Caco-2 (cell line): ENCODE results near the gene UBXN6. TPM values are rescaled to one million over a fixed set of nuclear protein-coding genes. Genes with fewer than 3 reads are reported as not detected.
A peak's percentile ranks its signal among the peaks of the same experiment; 100 is the strongest.

Experiments used
- BruUV-seq: library from RNA; stranded (reverse); fragments of 400-500 nt; replicated peaks from 2 replicates; lab custom pipeline; 2021; lab: Mats Ljungman, UMichigan
- CTCF ChIA-PET: fragments of 300-600 bp; sonication (Branson Sonifier 250); formaldehyde crosslinking; loops from one replicate; lab custom pipeline; 2022; ENCODE audit warnings: antibody characterized with exemption; lab: Charles Lee
- POLR2A ChIA-PET: fragments of 300-600 bp; sonication (Branson Sonifier 250); formaldehyde crosslinking; loops from one replicate; lab custom pipeline; 2022; ENCODE audit warnings: antibody characterized with exemption; lab: Charles Lee
- DNase-seq, 2 experiments: peaks; one replicate each; pipeline versions ENCODE4 v3.0.0 to v3.0.0-alpha.2; 2020 to 2022
- H3K27me3 ChIP-seq: replicated peaks from 2 replicates; pipeline ENCODE4 v1.6.0; 2011; ENCODE audit warnings: low read length; ENCODE audit not compliant: control insufficient read depth, insufficient read depth
- H3K36me3 ChIP-seq: 2 replicates; pipeline ENCODE4 v1.5.1; 2011; ENCODE audit warnings: low read length; ENCODE audit not compliant: control insufficient read depth, insufficient read depth
- H3K4me1 ChIP-seq: fragments of 250-450 bp; sonication (Bioruptor Pico); 2 replicates; pipeline ENCODE4 v1.5.1; 2020; ENCODE audit warnings: mild to moderate bottlenecking
- H3K4me3 ChIP-seq: 2 replicates; pipeline ENCODE4 v1.5.1; 2011; ENCODE audit warnings: low read depth, mild to moderate bottlenecking, control low read depth, low read length
- H3K9me3 ChIP-seq: fragments of 250-450 bp; sonication (Bioruptor Pico); 2 replicates; pipeline ENCODE4 v1.5.1; 2020; ENCODE audit warnings: mild to moderate bottlenecking, moderate library complexity
- H3K27ac Mint-ChIP-seq: one replicate; pipeline ENCODE4 v1.8.0; 2022; ENCODE audit warnings: mixed read lengths; ENCODE audit not compliant: unreplicated experiment
- H3K27me3 Mint-ChIP-seq: one replicate; pipeline ENCODE4 v1.8.0; 2022; ENCODE audit warnings: mixed read lengths; ENCODE audit not compliant: insufficient read depth, unreplicated experiment
- H3K36me3 Mint-ChIP-seq: one replicate; pipeline ENCODE4 v1.8.0; 2022; ENCODE audit warnings: mild to moderate bottlenecking, mixed read lengths; ENCODE audit not compliant: insufficient read depth, unreplicated experiment
- H3K4me1 Mint-ChIP-seq: one replicate; pipeline ENCODE4 v1.8.0; 2022; ENCODE audit warnings: low read depth, mixed read lengths; ENCODE audit not compliant: unreplicated experiment
- H3K4me3 Mint-ChIP-seq: one replicate; pipeline ENCODE4 v1.8.0; 2022; ENCODE audit warnings: mild to moderate bottlenecking, moderate library complexity, mixed read lengths; ENCODE audit not compliant: unreplicated experiment
- H3K9me3 Mint-ChIP-seq: one replicate; pipeline ENCODE4 v1.8.0; 2022; ENCODE audit warnings: mixed read lengths; ENCODE audit not compliant: unreplicated experiment
- intact Hi-C: fragments of 100-400 bp; cut with micrococcal nuclease; formaldehyde crosslinking; loops from one replicate; pipeline ENCODE4 v1.10.0; 2022; ENCODE audit not compliant: unreplicated experiment
- total RNA-seq: library from RNA; stranded (reverse); gene quantifications from 2 replicates; pipeline ENCODE4 v1.2.3, GENCODE V29; 2022
- TF ChIP-seq, protein P1 (sequence below), 2 experiments: fragments of 200-600 bp in 1 of 2; IDR thresholded peaks; 1 replicate in 1 of 2; 2 replicates in 1 of 2; pipeline versions ENCODE4 v1.5.1 to v1.8.0; 2011 to 2022; ENCODE audit warnings: antibody characterized with exemption in 1 of 2, control low read depth in 1 of 2, inconsistent platforms in 1 of 2, low read depth in 1 of 2, low read length in 1 of 2, mild to moderate bottlenecking in 1 of 2, moderate library complexity in 1 of 2; ENCODE audit not compliant: insufficient read depth in 1 of 2, severe bottlenecking in 1 of 2, unreplicated experiment in 1 of 2

UBXN6 gene
- total RNA-seq, 1 experiment from 2014 or later: 42.9 TPM

DNA sequence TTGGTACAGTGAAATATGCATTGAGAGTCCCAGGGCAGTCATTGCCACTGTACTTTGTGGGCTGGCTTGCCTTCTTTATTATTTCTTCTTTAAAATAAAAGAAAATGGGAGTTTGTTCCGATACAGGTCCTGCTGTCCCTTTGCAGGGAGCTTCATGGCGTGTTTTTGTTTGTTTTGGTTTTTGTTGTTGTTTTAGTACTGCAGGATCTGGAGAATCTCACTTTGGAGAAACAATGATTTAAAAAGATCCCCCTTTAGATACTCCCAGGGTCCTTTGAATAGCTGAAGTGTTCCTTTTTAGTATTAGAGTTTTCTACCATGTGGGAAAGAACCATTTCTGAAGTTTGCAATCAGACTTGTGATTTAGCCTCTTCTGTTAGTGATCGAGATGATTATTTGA lies 44.0 kb downstream of the UBXN6 start:
- POLR2A ChIA-PET: interaction anchor here (1.7 kb wide), 1 partner anchor 58 kb away, joined by 4 read pairs; the partner anchor contains the start of gene HDGFL2
- CTCF ChIA-PET: no interaction called here
- Mint-ChIP-seq H3K9me3 (no peaks in the 10 kb centered on the region), H3K4me3 (no peak overlapping the region), H3K36me3 (peaks cover 89% of the 10 kb centered on the region), H3K4me1 (peaks cover 15% of the 10 kb centered on the region), H3K27me3 (no peaks in the 10 kb centered on the region), H3K27ac (no peak overlapping the region)
- DNase-seq: no peak
- no peaks in the 10 kb centered on the region for H3K27me3 ChIP-seq
- peaks cover 23% of the 10 kb centered on the region for H3K4me1 ChIP-seq
- H3K4me3 ChIP-seq: no peak overlapping the region
- intact Hi-C loops: no loop called here
- no peaks in the 10 kb centered on the region; the same call in 1 of the 2 replicates for H3K36me3 ChIP-seq
- TF ChIP-seq, protein P1, sequence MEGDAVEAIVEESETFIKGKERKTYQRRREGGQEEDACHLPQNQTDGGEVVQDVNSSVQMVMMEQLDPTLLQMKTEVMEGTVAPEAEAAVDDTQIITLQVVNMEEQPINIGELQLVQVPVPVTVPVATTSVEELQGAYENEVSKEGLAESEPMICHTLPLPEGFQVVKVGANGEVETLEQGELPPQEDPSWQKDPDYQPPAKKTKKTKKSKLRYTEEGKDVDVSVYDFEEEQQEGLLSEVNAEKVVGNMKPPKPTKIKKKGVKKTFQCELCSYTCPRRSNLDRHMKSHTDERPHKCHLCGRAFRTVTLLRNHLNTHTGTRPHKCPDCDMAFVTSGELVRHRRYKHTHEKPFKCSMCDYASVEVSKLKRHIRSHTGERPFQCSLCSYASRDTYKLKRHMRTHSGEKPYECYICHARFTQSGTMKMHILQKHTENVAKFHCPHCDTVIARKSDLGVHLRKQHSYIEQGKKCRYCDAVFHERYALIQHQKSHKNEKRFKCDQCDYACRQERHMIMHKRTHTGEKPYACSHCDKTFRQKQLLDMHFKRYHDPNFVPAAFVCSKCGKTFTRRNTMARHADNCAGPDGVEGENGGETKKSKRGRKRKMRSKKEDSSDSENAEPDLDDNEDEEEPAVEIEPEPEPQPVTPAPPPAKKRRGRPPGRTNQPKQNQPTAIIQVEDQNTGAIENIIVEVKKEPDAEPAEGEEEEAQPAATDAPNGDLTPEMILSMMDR (IDR thresholded peaks at IDR 0.05; ENCODE audit: insufficient read depth in 1 of 2, low read depth in 1 of 2, low read length in 1 of 2, severe bottlenecking in 1 of 2, unreplicated experiment in 1 of 2): no peak
- no TSS peak for BruUV-seq
- no peaks in the 10 kb centered on the region for H3K9me3 ChIP-seq

DNA sequence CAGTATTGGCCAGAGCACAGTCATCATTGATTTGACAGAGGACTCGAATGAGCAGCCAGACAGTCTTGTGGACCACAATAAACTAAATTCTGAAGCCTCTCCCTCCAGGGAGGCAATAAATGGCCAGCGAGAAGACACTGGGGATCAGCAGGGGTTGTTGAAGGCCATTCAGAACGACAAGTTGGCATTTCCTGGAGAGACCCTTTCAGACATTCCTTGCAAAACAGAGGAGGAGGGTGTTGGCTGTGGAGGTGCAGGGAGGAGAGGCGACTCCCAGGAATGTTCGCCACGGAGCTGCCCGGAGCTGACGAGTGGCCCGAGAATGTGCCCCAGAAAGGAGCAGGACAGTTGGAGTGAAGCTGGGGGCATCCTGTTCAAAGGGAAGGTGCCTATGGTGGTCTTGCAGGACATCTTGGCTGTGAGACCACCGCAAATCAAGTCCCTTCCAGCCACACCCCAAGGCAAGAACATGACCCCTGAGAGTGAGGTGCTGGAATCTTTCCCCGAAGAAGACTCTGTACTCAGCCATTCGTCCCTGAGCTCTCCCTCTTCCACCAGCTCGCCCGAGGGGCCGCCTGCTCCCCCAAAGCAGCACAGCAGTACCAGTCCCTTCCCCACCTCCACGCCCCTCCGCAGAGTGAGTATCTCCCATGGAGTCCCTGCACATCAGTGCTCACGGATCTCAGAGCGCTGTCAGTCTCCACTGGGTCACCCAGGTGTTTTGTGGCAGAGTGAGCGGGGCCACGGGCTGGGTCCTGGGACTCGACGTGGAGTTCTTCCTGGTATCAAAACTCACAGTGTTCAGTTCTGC lies 48.3 kb downstream of the UBXN6 start:
- no peaks in the 10 kb centered on the region for H3K4me1 Mint-ChIP-seq

DNA sequence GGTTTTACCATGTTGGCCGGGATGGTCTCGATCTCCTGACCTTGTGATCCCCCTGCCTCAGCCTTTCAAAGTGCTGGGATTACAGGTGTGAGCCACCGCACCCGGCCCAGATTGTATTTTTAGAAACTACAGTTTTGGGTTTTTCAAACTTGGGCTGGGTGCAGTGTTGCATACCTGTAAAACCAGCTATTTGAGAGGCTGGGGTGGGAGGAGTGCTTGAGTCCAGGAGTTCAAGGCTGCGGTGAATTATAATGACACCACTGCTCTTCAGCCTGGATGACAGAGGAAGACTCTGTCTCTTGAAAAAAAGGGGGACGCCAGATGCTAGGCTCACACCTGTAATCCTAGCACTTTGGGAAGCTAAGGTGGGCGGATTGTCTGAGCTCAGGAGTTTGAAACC lies 51.0 kb downstream of the UBXN6 start:
- BruUV-seq: no TSS peak
- peaks cover 66% of the 10 kb centered on the region for H3K36me3 Mint-ChIP-seq
- no peak overlapping the region for H3K4me3 Mint-ChIP-seq
- Histone ChIP-seq H3K4me3 (no peak overlapping the region), H3K9me3 (no peaks in the 10 kb centered on the region), H3K36me3 (no peaks in the 10 kb centered on the region), H3K4me1 (no peaks in the 10 kb centered on the region; the same call in 1 of the 2 replicates), H3K27me3 (no peaks in the 10 kb centered on the region)
- peaks cover 6% of the 10 kb centered on the region for H3K4me1 Mint-ChIP-seq
- no peak for DNase-seq
- no peak overlapping the region for H3K27ac Mint-ChIP-seq
- ChIA-PET CTCF (no interaction called here), POLR2A (no interaction called here)
- TF ChIP-seq, protein P1 (IDR thresholded peaks at IDR 0.05; ENCODE audit: insufficient read depth in 1 of 2, low read depth in 1 of 2, low read length in 1 of 2, severe bottlenecking in 1 of 2, unreplicated experiment in 1 of 2): no peak
- intact Hi-C loops: no loop called here
- no peaks in the 10 kb centered on the region for H3K27me3 Mint-ChIP-seq
- no peaks in the 10 kb centered on the region for H3K9me3 Mint-ChIP-seq

More for the DNA sequence above, 48.3 kb downstream of the UBXN6 start:
- ChIA-PET CTCF (no interaction called here), POLR2A (no interaction called here)
- Mint-ChIP-seq H3K4me3 (no peak overlapping the region), H3K9me3 (no peaks in the 10 kb centered on the region), H3K27ac (no peak overlapping the region), H3K27me3 (no peaks in the 10 kb centered on the region), H3K36me3 (peaks cover 79% of the 10 kb centered on the region)
- DNase-seq: no peak
- H3K9me3 ChIP-seq: no peaks in the 10 kb centered on the region
- no peaks in the 10 kb centered on the region; the same call in 1 of the 2 replicates for H3K4me1 ChIP-seq
- TSS peak; percentile 12 for BruUV-seq
- H3K36me3 ChIP-seq: no peaks in the 10 kb centered on the region; the same call in 1 of the 2 replicates
- intact Hi-C loops: no loop called here
- H3K27me3 ChIP-seq: no peaks in the 10 kb centered on the region
- H3K4me3 ChIP-seq: no peak overlapping the region
- TF ChIP-seq, protein P1 (IDR thresholded peaks at IDR 0.05; ENCODE audit: insufficient read depth in 1 of 2, low read depth in 1 of 2, low read length in 1 of 2, severe bottlenecking in 1 of 2, unreplicated experiment in 1 of 2): no peak
